Measurements from ENCODE around the gene TRIM7.
"Not testable (repeated sequence)": the region's sequence is repeated elsewhere in the genome, so short reads cannot be mapped to it uniquely, and the experiment has no call there.

Gene TRIM7

GRCh38 chr5:181212080-181212479 lies 7.1 kb upstream of the TRIM7 start:
- peaks cover 82% of the 10 kb centered on the region for H3K27me3 ChIP-seq
- no peak overlapping the region for H3K4me3 ChIP-seq (ENCODE audit: low read depth in 1 of 2, low read length in 1 of 2)
- H3K9me3 ChIP-seq, result no peaks in the 10 kb centered on the region
- no peak overlapping the region for H3K27ac ChIP-seq
- TF ChIP-seq CTCF (IDR thresholded peaks at IDR 0.05), result no peak
- peaks cover 24% of the 10 kb centered on the region in 2 experiments for H3K4me1 ChIP-seq (ENCODE audit: control insufficient read depth in 1 of 2, insufficient read depth in 1 of 2, low read depth in 1 of 2, low read length in 1 of 2)
- no peaks in the 10 kb centered on the region for H3K36me3 ChIP-seq

DNA sequence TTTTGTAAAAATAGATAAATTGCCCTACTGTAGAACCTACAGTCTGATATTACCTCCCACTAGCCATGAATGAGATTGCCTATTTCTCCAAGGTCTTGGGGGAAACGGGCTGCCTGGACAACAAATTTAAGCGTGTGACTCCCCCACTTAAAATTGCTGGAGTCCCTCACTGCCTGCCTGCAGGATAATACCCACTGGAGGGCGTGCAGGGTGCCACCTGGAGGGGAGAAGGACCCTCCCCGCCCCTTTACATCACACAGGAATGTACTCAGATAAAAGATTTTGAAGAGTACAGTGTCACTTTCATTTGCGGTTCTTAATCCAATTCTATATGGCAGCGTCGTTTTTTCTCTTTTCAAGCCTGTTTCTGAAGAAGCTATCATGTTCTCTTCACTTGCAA lies 6.2 kb upstream of the TRIM7 start:
- Histone ChIP-seq H3K27me3 (peaks cover 82% of the 10 kb centered on the region), H3K36me3 (no peaks in the 10 kb centered on the region), H3K4me3 (ENCODE audit: low read depth in 1 of 2, low read length in 1 of 2) (no peak overlapping the region), H3K4me1 (ENCODE audit: control insufficient read depth in 1 of 2, insufficient read depth in 1 of 2, low read depth in 1 of 2, low read length in 1 of 2) (peaks cover 24% of the 10 kb centered on the region in 2 experiments), H3K27ac (no peak overlapping the region), H3K9me3 (no peaks in the 10 kb centered on the region)
- no peak for TF ChIP-seq CTCF (IDR thresholded peaks at IDR 0.05)

DNA sequence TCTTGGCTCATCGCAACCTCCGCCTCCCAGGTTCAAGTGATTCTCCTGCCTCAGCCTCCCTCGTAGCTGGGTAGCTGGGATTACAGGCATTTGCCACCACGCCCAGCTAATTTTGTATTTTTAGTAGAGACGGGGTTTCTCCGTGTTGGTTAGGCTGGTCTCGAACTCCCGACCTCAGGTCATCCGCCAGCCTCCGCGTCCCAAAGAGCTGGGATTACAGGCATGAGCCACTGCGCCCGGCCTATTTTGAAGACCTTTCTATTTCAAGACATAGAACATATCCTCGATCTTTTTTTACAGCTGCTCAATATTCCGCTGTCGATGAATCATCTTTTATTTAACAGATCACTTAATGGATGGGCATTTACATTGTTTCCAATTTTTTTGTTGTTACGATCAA lies 5.7 kb upstream of the TRIM7 start:
- H3K27me3 ChIP-seq, result peaks cover 82% of the 10 kb centered on the region
- not testable (repeated sequence) for H3K27ac ChIP-seq; H3K4me3 ChIP-seq (ENCODE audit: low read depth in 1 of 2, low read length in 1 of 2); H3K36me3 ChIP-seq; H3K9me3 ChIP-seq
- H3K4me1 ChIP-seq (ENCODE audit: control insufficient read depth in 1 of 2, insufficient read depth in 1 of 2, low read depth in 1 of 2, low read length in 1 of 2), result peaks cover 24 to 25% of the 10 kb centered on the region in 2 experiments

GRCh38 chr5:181210148-181210547 lies 5.2 kb upstream of the TRIM7 start:
- H3K27ac ChIP-seq; H3K9me3 ChIP-seq; H3K4me3 ChIP-seq (ENCODE audit: low read depth in 1 of 2, low read length in 1 of 2); H3K36me3 ChIP-seq: not testable (repeated sequence)
- peaks cover 30% of the 10 kb centered on the region in 2 experiments for H3K4me1 ChIP-seq (ENCODE audit: control insufficient read depth in 1 of 2, insufficient read depth in 1 of 2, low read depth in 1 of 2, low read length in 1 of 2)
- peaks cover 87% of the 10 kb centered on the region for H3K27me3 ChIP-seq

- peaks cover 89% of the 10 kb centered on the region for H3K27me3 ChIP-seq
- H3K9me3 ChIP-seq; H3K36me3 ChIP-seq; H3K27ac ChIP-seq; H3K4me3 ChIP-seq (ENCODE audit: low read depth in 1 of 2, low read length in 1 of 2): not testable (repeated sequence)
- H3K4me1 ChIP-seq (ENCODE audit: control insufficient read depth in 1 of 2, insufficient read depth in 1 of 2, low read depth in 1 of 2, low read length in 1 of 2), result peaks cover 41% of the 10 kb centered on the region in 2 experiments
Observed at GRCh38 chr5:181209006-181209405, 4.0 kb upstream of the TRIM7 start.

- Histone ChIP-seq H3K27ac (no peak overlapping the region), H3K27me3 (peaks cover 89% of the 10 kb centered on the region), H3K4me3 (ENCODE audit: low read depth in 1 of 2, low read length in 1 of 2) (no peak overlapping the region), H3K9me3 (no peaks in the 10 kb centered on the region), H3K4me1 (ENCODE audit: control insufficient read depth in 1 of 2, insufficient read depth in 1 of 2, low read depth in 1 of 2, low read length in 1 of 2) (peaks cover 51% of the 10 kb centered on the region in 2 experiments), H3K36me3 (no peaks in the 10 kb centered on the region)
- TF ChIP-seq CTCF (IDR thresholded peaks at IDR 0.05), result no peak
Observed at GRCh38 chr5:181207960-181208253, 2.9 kb upstream of the TRIM7 start.

DNA sequence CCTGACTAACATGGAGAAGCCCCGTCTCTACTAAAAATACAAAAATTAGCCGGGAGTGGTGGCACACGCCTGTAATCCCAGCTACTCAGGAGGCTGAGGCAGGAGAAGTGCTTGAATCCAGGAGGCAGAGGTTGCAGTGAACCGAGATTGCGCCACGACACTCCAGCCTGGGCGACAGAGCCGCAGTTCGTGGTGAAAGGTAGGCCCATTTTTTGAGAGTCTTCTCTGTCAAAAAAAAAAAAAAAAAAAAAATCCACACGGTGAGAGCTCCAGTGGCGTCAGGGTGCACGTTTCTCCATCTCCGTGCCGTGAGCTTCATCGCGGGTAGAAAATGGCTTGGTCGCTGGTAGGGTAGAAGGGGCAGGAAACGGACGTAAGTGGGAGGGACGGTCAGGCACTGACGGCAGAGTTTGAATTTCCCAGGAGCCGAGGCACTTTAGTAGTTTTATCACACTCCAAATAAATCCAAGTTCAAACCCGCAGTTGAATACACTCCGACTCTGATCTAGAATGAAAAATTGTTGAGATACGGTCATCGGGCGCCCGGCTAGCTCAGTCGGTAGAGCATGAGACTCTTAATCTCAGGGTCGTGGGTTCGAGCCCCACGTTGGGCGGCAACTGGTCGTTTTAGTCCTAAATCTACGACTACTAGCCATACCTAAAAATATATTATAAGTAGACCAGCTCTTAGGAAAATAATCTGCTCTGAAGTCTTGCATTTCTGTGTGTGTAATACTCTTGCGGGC lies 2.4 kb upstream of the TRIM7 start:
- Histone ChIP-seq H3K36me3 (no peaks in the 10 kb centered on the region), H3K4me1 (ENCODE audit: control insufficient read depth in 1 of 2, insufficient read depth in 1 of 2, low read depth in 1 of 2, low read length in 1 of 2) (peaks cover 51% of the 10 kb centered on the region in 2 experiments), H3K9me3 (no peaks in the 10 kb centered on the region), H3K27ac (no peak overlapping the region), H3K4me3 (ENCODE audit: low read depth in 1 of 2, low read length in 1 of 2) (peak overlapping the region; percentile 35 to 60), H3K27me3 (peaks cover 89% of the 10 kb centered on the region)
- TF ChIP-seq CTCF (IDR thresholded peaks at IDR 0.05), result no peak

Data from neutrophil (primary cell).